Fibroblast of peridontal ligament (primary cell): Measurements from ENCODE around the gene RUFY3.

ENCODE experiments used
- DNase-seq: peaks from one replicate; pipeline ENCODE4 v3.0.0-alpha.2; 2010; ENCODE audit errors: extremely low read depth

The RUFY3 gene

GRCh38 chr4:70841211-70841610 lies 119.4 kb downstream of the RUFY3 start:
- DNase-seq, result no peak

- no peak for DNase-seq
Measured at GRCh38 chr4:70841951-70842350, 120.2 kb downstream of the RUFY3 start.

GRCh38 chr4:70842761-70843435 lies 121.1 kb downstream of the RUFY3 start:
- DNase-seq, result no peak

DNA sequence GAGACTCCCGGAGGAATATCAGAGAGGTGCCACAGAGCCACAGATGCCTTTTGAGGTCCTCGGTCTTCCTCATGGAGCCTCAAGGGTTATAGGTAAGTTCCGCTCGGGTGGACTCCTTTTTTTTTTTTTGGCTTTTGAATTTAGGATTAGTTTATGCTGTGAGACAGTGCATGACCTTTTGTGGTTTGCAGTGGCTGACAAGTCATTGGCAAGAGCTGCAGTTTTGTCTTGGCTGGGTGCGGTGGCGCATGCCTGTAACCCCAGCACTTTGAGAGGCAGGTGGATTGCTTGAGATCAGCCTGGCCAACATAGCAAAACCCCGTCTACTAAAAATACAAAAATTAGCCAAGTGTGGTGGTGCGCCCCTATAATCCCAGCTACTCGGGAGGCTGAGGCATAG lies 122.4 kb downstream of the RUFY3 start:
- no peak for DNase-seq

- DNase-seq, result no peak
Measured at GRCh38 chr4:70849291-70849690, 127.5 kb downstream of the RUFY3 start.

- no peak for DNase-seq
Measured at GRCh38 chr4:70855464-70855863, 133.7 kb downstream of the RUFY3 start.
